H9 (cell line): ENCODE data around the gene LAP3. TPM values are rescaled to one million over a fixed set of nuclear protein-coding genes. Genes with fewer than 3 reads are reported as not detected.

Source experiments
- DNase-seq: peaks from one replicate; pipeline ENCODE4 v3.0.0-alpha.2; 2017
- H2AFZ ChIP-seq: one replicate; pipeline ENCODE4 v1.6.1; 2013; ENCODE audit warnings: mild to moderate bottlenecking, low read length, control low read depth, moderate library complexity
- H2AK5ac ChIP-seq: 2 replicates; pipeline ENCODE4 v1.6.1; 2013; ENCODE audit warnings: low read length, control low read depth, mixed read lengths; ENCODE audit not compliant: insufficient read length
- H2BK120ac ChIP-seq: one replicate; pipeline ENCODE4 v1.6.1; 2013; ENCODE audit warnings: low read depth, mild to moderate bottlenecking, low read length, control low read depth, inconsistent platforms; ENCODE audit not compliant: poor library complexity, severe bottlenecking
- H2BK12ac ChIP-seq: 2 replicates; pipeline ENCODE4 v1.6.1; 2013; ENCODE audit warnings: low read length, control low read depth, mixed read lengths, low read depth; ENCODE audit not compliant: insufficient read length
- H2BK15ac ChIP-seq: 2 replicates; pipeline ENCODE4 v1.6.1; 2013; ENCODE audit warnings: low read depth, low read length, control low read depth
- H2BK20ac ChIP-seq: one replicate; pipeline ENCODE4 v1.6.1; 2013; ENCODE audit warnings: low read depth, mild to moderate bottlenecking, low read length, control low read depth, inconsistent platforms; ENCODE audit not compliant: poor library complexity, severe bottlenecking
- H2BK5ac ChIP-seq: 2 replicates; pipeline ENCODE4 v1.6.1; 2013; ENCODE audit warnings: low read length, control low read depth, mixed read lengths; ENCODE audit not compliant: insufficient read length
- H3K14ac ChIP-seq: 2 replicates; pipeline ENCODE4 v1.6.1; 2013; ENCODE audit warnings: low read length, control low read depth; ENCODE audit not compliant: insufficient read depth
- H3K18ac ChIP-seq: 2 replicates; pipeline ENCODE4 v1.6.1; 2013; ENCODE audit warnings: low read depth, mild to moderate bottlenecking, mixed read lengths, low read length, control low read depth; ENCODE audit not compliant: insufficient read length
- H3K23ac ChIP-seq: 2 replicates; pipeline ENCODE4 v1.6.1; 2013; ENCODE audit warnings: low read length, control low read depth, mixed read lengths, low read depth; ENCODE audit not compliant: insufficient read length
- H3K23me2 ChIP-seq: 2 replicates; pipeline ENCODE4 v1.6.1; 2013; ENCODE audit warnings: low read depth, mild to moderate bottlenecking, mixed read lengths, low read length, control low read depth; ENCODE audit not compliant: insufficient read length, poor library complexity, severe bottlenecking
- H3K27ac ChIP-seq: 2 replicates; pipeline ENCODE4 v1.5.1; 2013; ENCODE audit warnings: low read length, control low read depth, mixed read lengths, low read depth; ENCODE audit not compliant: insufficient read length
- H3K27me3 ChIP-seq: 2 replicates; pipeline ENCODE4 v1.6.1; 2013; ENCODE audit warnings: low read length, control low read depth, inconsistent platforms; ENCODE audit not compliant: insufficient read depth
- H3K4ac ChIP-seq: 2 replicates; pipeline ENCODE4 v1.6.1; 2013; ENCODE audit warnings: low read depth, mild to moderate bottlenecking, control low read depth, inconsistent platforms, low read length, moderate library complexity
- H3K4me1 ChIP-seq: 2 replicates; pipeline ENCODE4 v1.6.1; 2013; ENCODE audit warnings: low read length, control low read depth, inconsistent platforms; ENCODE audit not compliant: insufficient read depth
- H3K4me2 ChIP-seq: 2 replicates; pipeline ENCODE4 v1.6.1; 2013; ENCODE audit warnings: low read length, control low read depth, mixed read lengths; ENCODE audit not compliant: insufficient read length, insufficient read depth
- H3K56ac ChIP-seq: 2 replicates; pipeline ENCODE4 v1.6.1; 2013; ENCODE audit warnings: low read depth, mild to moderate bottlenecking, mixed read lengths, low read length, control low read depth; ENCODE audit not compliant: insufficient read length
- H3K79me1 ChIP-seq: 2 replicates; pipeline ENCODE4 v1.6.1; 2013; ENCODE audit warnings: low read depth, mild to moderate bottlenecking, moderate library complexity, low read length, control low read depth, inconsistent platforms; ENCODE audit not compliant: insufficient read depth, poor library complexity, severe bottlenecking
- H3K79me2 ChIP-seq: 2 replicates; pipeline ENCODE4 v1.6.1; 2013; ENCODE audit warnings: low read length, control low read depth, inconsistent platforms; ENCODE audit not compliant: insufficient read depth
- H3K9ac ChIP-seq: 2 replicates; pipeline ENCODE4 v1.6.1; 2013; ENCODE audit warnings: low read length, control low read depth, mixed read lengths; ENCODE audit not compliant: insufficient read length; ENCODE audit errors: extremely low read depth
- H3K9me3 ChIP-seq: one replicate; pipeline ENCODE4 v1.6.1; 2013; ENCODE audit warnings: low read depth, low read length, inconsistent platforms; ENCODE audit not compliant: control insufficient read depth
- H3T11ph ChIP-seq: one replicate; pipeline ENCODE4 v1.6.1; 2013; ENCODE audit warnings: mild to moderate bottlenecking, low read length, control low read depth, inconsistent platforms
- H4K20me1 ChIP-seq: one replicate; pipeline ENCODE4 v1.6.1; 2013; ENCODE audit not compliant: control insufficient read depth, insufficient read length, insufficient read depth
- H4K5ac ChIP-seq: 2 replicates; pipeline ENCODE4 v1.6.1; 2013; ENCODE audit warnings: low read depth, mild to moderate bottlenecking, mixed read lengths, low read length, control low read depth; ENCODE audit not compliant: insufficient read length
- H4K8ac ChIP-seq: replicated peaks from 2 replicates; pipeline ENCODE4 v1.6.1; 2013; ENCODE audit warnings: low read length, control low read depth, mixed read lengths, low read depth; ENCODE audit not compliant: insufficient read length
- H4K91ac ChIP-seq: 2 replicates; pipeline ENCODE4 v1.6.1; 2013; ENCODE audit warnings: low read depth, mild to moderate bottlenecking, moderate library complexity, mixed read lengths, low read length, control low read depth; ENCODE audit not compliant: insufficient read length
- H3K27ac Mint-ChIP-seq, 3 experiments: 2 replicates in 2 of 3; 3 replicates in 1 of 3; pipeline ENCODE4 v1.8.0; 2020 to 2021; ENCODE audit warnings: mixed read lengths in 3 of 3, mild to moderate bottlenecking in 1 of 3, moderate library complexity in 1 of 3
- H3K27me3 Mint-ChIP-seq: 2 replicates; pipeline ENCODE4 v1.8.0; 2021; ENCODE audit warnings: low read depth, mild to moderate bottlenecking, moderate library complexity, mixed read lengths
- H3K36me3 Mint-ChIP-seq, 3 experiments: 2 replicates in 2 of 3; 3 replicates in 1 of 3; pipeline ENCODE4 v1.8.0; 2020 to 2021; ENCODE audit warnings: low read depth in 3 of 3, mixed read lengths in 3 of 3; ENCODE audit not compliant: insufficient read depth in 1 of 3
- H3K4me1 Mint-ChIP-seq, 2 experiments: 2 replicates each; pipeline ENCODE4 v1.8.0; 2020; ENCODE audit warnings: mixed read lengths in 2 of 2
- H3K4me3 Mint-ChIP-seq, 2 experiments: 2 replicates in 1 of 2; 3 replicates in 1 of 2; pipeline ENCODE4 v1.8.0; 2020 to 2021; ENCODE audit warnings: mild to moderate bottlenecking in 2 of 2, mixed read lengths in 2 of 2, moderate library complexity in 1 of 2
- H3K9me3 Mint-ChIP-seq, 2 experiments: 2 replicates in 1 of 2; 3 replicates in 1 of 2; pipeline ENCODE4 v1.8.0; 2020; ENCODE audit warnings: mild to moderate bottlenecking in 2 of 2, mixed read lengths in 2 of 2, moderate library complexity in 1 of 2
- WGBS: extraction: QIAGEN DNeasy Blood & Tissue Kit; methylation state at CpG from one replicate; pipeline ENCODE4 v1.1.7; 2013; ENCODE audit warnings: missing lambda C conversion rate, low lambda C conversion rate, mixed read lengths; ENCODE audit not compliant: insufficient read length; ENCODE audit errors: extremely low coverage; 5-methylcytosine and 5-hydroxymethylcytosine counted together
- total RNA-seq: library from RNA; stranded (reverse); gene quantifications from 2 replicates; pipeline ENCODE4 v1.2.1, GENCODE V29; 2021
- TF ChIP-seq, protein P1 (sequence below): fragments of 200-600 bp; sonication (generic); conservative IDR thresholded peaks from 3 replicates; pipeline ENCODE4 v1.8.0; 2021; ENCODE audit warnings: antibody characterized with exemption, mild to moderate bottlenecking

LAP3 gene
- total RNA-seq, 1 experiment from 2014 or later = 53.2 TPM

DNA sequence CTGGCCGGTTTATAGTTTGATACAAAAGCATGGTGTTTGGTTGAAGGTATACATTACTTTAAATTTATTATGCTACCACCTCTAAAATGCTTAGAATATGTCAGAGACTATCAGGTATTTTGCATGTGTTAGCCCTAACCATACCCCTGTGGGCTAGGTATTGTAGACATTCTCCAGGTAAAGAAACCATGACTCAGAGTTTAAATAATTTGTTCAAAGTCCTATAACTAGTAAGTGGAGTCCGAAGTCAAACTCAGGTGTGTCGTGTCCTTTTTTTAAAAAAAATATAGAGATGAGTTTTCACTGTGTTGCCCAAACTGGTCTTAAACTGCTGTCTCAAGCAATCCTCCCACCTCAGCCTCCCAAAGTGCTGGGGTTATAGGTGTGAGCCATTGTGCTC lies 12.4 kb downstream of the LAP3 start:
- H3K56ac ChIP-seq = no peak overlapping the region
- H2AFZ ChIP-seq = no peak overlapping the region
- H3K4me1 ChIP-seq = no peaks in the 10 kb centered on the region; the same call in 1 of the 2 replicates
- H3K79me2 ChIP-seq = no peaks in the 10 kb centered on the region
- no peak overlapping the region for H3K4me3 Mint-ChIP-seq
- no peak overlapping the region for H3T11ph ChIP-seq
- no peak overlapping the region for H3K18ac ChIP-seq
- H3K27ac ChIP-seq = no peak overlapping the region
- no peak overlapping the region for H2BK12ac ChIP-seq
- H3K23me2 ChIP-seq = no peaks in the 10 kb centered on the region
- TF ChIP-seq, protein P1, sequence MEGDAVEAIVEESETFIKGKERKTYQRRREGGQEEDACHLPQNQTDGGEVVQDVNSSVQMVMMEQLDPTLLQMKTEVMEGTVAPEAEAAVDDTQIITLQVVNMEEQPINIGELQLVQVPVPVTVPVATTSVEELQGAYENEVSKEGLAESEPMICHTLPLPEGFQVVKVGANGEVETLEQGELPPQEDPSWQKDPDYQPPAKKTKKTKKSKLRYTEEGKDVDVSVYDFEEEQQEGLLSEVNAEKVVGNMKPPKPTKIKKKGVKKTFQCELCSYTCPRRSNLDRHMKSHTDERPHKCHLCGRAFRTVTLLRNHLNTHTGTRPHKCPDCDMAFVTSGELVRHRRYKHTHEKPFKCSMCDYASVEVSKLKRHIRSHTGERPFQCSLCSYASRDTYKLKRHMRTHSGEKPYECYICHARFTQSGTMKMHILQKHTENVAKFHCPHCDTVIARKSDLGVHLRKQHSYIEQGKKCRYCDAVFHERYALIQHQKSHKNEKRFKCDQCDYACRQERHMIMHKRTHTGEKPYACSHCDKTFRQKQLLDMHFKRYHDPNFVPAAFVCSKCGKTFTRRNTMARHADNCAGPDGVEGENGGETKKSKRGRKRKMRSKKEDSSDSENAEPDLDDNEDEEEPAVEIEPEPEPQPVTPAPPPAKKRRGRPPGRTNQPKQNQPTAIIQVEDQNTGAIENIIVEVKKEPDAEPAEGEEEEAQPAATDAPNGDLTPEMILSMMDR = no peak
- no peaks in the 10 kb centered on the region for H3K27me3 ChIP-seq
- no peak overlapping the region for H3K27ac Mint-ChIP-seq
- no peak overlapping the region for H2AK5ac ChIP-seq
- H2BK15ac ChIP-seq = no peak overlapping the region
- no peak overlapping the region for H4K8ac ChIP-seq
- no peak overlapping the region for H2BK120ac ChIP-seq
- no peak overlapping the region for H4K5ac ChIP-seq
- H2BK20ac ChIP-seq = no peak overlapping the region
- H3K9me3 Mint-ChIP-seq = no peaks in the 10 kb centered on the region
- H4K91ac ChIP-seq = no peak overlapping the region
- H3K9ac ChIP-seq = no peak overlapping the region
- peaks cover 7% of the 10 kb centered on the region in 2 experiments for H3K4me1 Mint-ChIP-seq
- no peak overlapping the region for H3K4me2 ChIP-seq
- peaks cover 29 to 72% (median 54%) of the 10 kb centered on the region in 3 experiments for H3K36me3 Mint-ChIP-seq
- WGBS = no CpG with 5 or more reads among the region's 3 CpGs
- no peaks in the 10 kb centered on the region for H3K79me1 ChIP-seq
- H2BK5ac ChIP-seq = no peak overlapping the region
- no peak overlapping the region for H3K4ac ChIP-seq
- no peak for DNase-seq
- H3K14ac ChIP-seq = no peak overlapping the region
- no peaks in the 10 kb centered on the region for H3K27me3 Mint-ChIP-seq
- no peak overlapping the region for H3K23ac ChIP-seq
- H4K20me1 ChIP-seq = no peaks in the 10 kb centered on the region
- H3K9me3 ChIP-seq = no peaks in the 10 kb centered on the region
